Upper lobe of right lung (tissue), 1 donor: ENCODE data around the gene PPP1R12A. TPM values are rescaled to one million over a fixed set of nuclear protein-coding genes. Genes with fewer than 3 reads are reported as not detected.
"Not testable (repeated sequence)": the region's sequence is repeated elsewhere in the genome, so short reads cannot be mapped to it uniquely, and the experiment has no call there.

Experiments used
- ATAC-seq: fragments of 200-7000 bp; cut with Tn5 transposase; one replicate; pipeline ENCODE4 v1.9.1; 2020; ENCODE audit warnings: mild to moderate bottlenecking, moderate library complexity
- DNase-seq: peaks from one replicate; pipeline ENCODE4 v3.0.0-alpha.2; 2020
- H3K27ac ChIP-seq: fragments of 200-600 bp; one replicate; pipeline ENCODE4 v1.8.0; 2022
- H3K27me3 ChIP-seq: fragments of 200-600 bp; one replicate; pipeline ENCODE4 v1.8.0; 2022; ENCODE audit warnings: mild to moderate bottlenecking
- H3K36me3 ChIP-seq: fragments of 200-600 bp; one replicate; pipeline ENCODE4 v1.8.0; 2022
- H3K4me1 ChIP-seq: fragments of 200-600 bp; one replicate; pipeline ENCODE4 v1.8.0; 2022
- H3K4me3 ChIP-seq: fragments of 200-600 bp; one replicate; pipeline ENCODE4 v1.8.0; 2022; ENCODE audit warnings: mild to moderate bottlenecking
- H3K9me3 ChIP-seq: fragments of 200-600 bp; one replicate; pipeline ENCODE4 v1.8.0; 2022
- intact Hi-C: fragments of 100-400 bp; cut with DNase I; formaldehyde crosslinking; loops from one replicate; pipeline ENCODE4 v1.11.0; 2022
- total RNA-seq: library from RNA; stranded (reverse); fragmentation: NEBNext Ultra II Directional; extraction: Animal tissue kit (Norgen Biotek cat#: 25700); gene quantifications from one replicate; pipeline ENCODE4 v1.2.1, GENCODE V29; 2021
- TF ChIP-seq, protein P1 (sequence below): fragments of 200-600 bp; IDR thresholded peaks from one replicate; pipeline ENCODE4 v1.8.0; 2022; ENCODE audit warnings: antibody characterized with exemption
- donor health status: DM: no; HTN: yes; CAD: no; lungs with severe emphysema.

PPP1R12A gene
- total RNA-seq, 1 donor from 2014 or later, result 80.4 TPM

DNA sequence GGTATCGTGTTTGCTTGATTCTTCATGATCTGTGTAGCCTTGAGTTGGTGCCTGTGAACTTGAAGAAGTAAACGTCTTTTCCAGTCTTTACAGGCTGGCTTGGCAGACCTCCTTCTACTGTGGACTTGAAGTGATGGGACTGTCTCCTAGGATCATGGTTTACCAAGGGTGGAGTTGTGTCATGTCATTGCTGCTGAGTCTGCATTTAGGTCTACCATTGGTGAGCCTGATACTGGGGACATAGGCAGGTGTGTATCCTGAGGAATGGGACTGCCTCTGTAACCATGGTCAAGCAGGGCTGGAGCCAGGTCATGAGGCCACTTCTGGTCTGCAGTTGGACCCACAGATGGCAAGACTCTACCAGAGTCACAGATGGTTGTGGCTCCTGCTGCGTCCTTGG lies 20.7 kb upstream of the PPP1R12A start:
- Histone ChIP-seq H3K27me3 (no peaks in the 10 kb centered on the region), H3K4me1 (no peaks in the 10 kb centered on the region), H3K9me3 (no peaks in the 10 kb centered on the region), H3K36me3 (no peaks in the 10 kb centered on the region), H3K27ac (no peak overlapping the region), H3K4me3 (no peak overlapping the region)
- intact Hi-C loops, result no loop called here
- TF ChIP-seq, protein P1, sequence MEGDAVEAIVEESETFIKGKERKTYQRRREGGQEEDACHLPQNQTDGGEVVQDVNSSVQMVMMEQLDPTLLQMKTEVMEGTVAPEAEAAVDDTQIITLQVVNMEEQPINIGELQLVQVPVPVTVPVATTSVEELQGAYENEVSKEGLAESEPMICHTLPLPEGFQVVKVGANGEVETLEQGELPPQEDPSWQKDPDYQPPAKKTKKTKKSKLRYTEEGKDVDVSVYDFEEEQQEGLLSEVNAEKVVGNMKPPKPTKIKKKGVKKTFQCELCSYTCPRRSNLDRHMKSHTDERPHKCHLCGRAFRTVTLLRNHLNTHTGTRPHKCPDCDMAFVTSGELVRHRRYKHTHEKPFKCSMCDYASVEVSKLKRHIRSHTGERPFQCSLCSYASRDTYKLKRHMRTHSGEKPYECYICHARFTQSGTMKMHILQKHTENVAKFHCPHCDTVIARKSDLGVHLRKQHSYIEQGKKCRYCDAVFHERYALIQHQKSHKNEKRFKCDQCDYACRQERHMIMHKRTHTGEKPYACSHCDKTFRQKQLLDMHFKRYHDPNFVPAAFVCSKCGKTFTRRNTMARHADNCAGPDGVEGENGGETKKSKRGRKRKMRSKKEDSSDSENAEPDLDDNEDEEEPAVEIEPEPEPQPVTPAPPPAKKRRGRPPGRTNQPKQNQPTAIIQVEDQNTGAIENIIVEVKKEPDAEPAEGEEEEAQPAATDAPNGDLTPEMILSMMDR, result no peak
- DNase-seq (no peak), ATAC-seq (no peak)

DNA sequence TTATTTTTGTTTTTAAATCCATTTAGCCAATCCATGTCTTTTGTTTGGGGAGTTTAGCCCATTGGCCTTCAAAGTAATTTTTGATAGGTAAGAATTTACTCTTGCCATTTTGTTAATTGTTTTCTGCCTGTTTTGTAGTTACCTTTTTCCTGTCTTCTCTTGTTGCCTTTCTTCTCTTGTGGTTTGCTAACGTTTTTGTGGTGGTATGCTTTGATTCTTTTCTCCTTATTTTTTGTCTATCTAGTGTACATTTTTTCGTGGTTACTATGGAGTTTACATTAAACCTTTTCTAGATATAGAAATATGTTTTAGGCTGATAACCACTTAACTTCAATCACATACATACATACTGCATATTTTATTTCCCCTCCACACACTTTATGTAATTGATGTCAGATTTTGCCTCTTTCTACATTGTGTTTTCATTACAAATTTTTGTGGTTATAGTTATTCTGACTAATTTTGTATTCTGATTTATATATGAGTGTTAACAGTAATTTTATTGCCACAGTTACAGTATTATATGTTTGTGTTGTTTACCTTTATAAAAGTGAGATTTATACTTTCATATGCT lies 19.2 kb upstream of the PPP1R12A start:
- H3K27me3 ChIP-seq, result no peaks in the 10 kb centered on the region
- H3K4me1 ChIP-seq, result no peaks in the 10 kb centered on the region
- TF ChIP-seq, protein P1, result no peak
- H3K4me3 ChIP-seq, result no peak overlapping the region
- no peak overlapping the region for H3K27ac ChIP-seq
- DNase-seq (no peak), ATAC-seq (no peak)
- no peaks in the 10 kb centered on the region for H3K36me3 ChIP-seq
- H3K9me3 ChIP-seq, result no peaks in the 10 kb centered on the region
- intact Hi-C loops, result no loop called here

DNA sequence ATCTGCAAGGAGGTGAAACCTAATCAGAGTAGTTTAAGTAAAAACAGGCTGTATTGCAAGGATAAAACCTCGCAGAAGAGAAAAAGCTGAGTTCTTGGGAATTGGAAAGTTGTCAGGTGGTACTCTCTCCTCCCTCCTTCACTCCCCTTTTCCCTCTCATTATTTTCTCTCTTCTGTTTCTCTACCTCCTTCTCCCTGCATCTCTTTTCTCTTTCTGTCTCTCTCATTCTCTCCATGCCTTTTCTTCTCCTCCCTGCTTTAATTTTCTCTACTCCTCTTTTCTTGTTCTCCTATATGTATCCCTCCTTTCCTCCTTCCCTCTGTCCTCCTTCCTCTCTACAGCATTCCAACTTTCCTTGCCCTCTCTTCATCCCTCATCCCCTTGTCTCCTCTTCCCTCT lies 14.2 kb upstream of the PPP1R12A start:
- TF ChIP-seq, protein P1, result no peak
- Histone ChIP-seq H3K27ac (no peak overlapping the region), H3K4me1 (no peaks in the 10 kb centered on the region), H3K4me3 (no peak overlapping the region), H3K36me3 (no peaks in the 10 kb centered on the region), H3K27me3 (no peaks in the 10 kb centered on the region), H3K9me3 (no peaks in the 10 kb centered on the region)
- ATAC-seq, result no peak
- intact Hi-C loops, result no loop called here
- DNase-seq, result no peak

DNA sequence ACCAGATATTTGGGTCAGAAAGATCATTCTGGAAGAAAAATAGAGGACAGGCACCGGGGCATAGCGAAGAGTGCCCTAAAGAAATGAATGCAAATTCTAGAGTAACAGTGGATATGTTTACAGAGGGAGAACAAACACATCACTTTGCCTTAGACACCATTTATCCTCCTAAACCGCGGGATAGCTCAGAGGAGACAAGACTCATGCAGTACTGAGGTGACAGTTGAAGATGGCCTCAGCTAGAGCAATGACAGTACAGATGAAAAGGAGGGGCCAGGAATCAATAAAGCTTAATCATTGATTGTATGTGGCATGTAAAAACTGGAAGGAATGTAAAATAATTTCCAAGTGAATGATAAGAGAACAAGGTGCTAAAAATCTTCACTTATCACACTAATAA lies 10.5 kb upstream of the PPP1R12A start:
- Histone ChIP-seq H3K4me1 (no peaks in the 10 kb centered on the region), H3K4me3 (no peak overlapping the region), H3K27me3 (no peaks in the 10 kb centered on the region), H3K27ac (no peak overlapping the region), H3K9me3 (no peaks in the 10 kb centered on the region), H3K36me3 (no peaks in the 10 kb centered on the region)
- intact Hi-C loops, result no loop called here
- TF ChIP-seq, protein P1, result no peak
- DNase-seq (no peak), ATAC-seq (no peak)

DNA sequence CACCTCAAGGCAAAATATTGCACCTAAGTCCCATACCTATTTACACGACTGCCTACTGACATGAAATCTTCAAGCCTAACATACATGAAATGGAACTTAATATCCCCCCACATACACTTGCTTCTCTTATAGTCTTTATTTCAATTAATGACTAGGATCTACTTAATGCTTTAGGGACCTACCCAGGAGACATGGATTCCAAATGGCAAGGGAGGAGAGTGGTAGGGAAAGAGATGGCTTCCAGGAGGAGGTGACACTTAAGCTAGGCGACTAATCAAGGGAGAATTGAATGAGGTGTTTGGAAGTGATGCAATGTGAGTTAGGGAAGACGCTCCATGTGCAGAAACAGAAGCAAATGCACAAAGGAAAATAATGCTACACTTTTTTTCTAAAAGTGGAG lies 9.7 kb upstream of the PPP1R12A start:
- no peak overlapping the region for H3K27ac ChIP-seq

DNA sequence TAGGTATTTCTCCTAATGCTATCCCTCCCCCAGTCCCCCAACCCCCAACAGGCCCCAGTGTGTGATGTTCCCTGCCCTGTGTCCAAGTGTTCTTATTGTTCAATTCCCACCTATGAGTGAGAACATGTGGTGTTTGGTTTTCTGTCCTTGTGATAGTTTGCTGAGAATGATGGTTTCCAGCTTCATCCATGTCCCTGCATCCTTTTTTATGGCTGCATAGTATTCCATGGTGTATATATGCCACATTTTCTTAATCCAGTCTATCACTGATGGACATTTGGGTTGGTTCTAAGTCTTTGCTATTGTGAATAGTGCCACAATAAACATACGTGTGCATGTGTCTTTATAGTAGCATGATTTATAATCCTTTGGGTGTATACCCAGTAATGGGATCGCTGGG lies 7.9 kb upstream of the PPP1R12A start:
- H3K4me3 ChIP-seq, intact Hi-C loops, H3K9me3 ChIP-seq, H3K27ac ChIP-seq, H3K27me3 ChIP-seq, DNase-seq, ATAC-seq, H3K36me3 ChIP-seq, H3K4me1 ChIP-seq: not testable (repeated sequence)

More for the DNA sequence above, 9.7 kb upstream of the PPP1R12A start:
- no peaks in the 10 kb centered on the region for H3K27me3 ChIP-seq
- H3K9me3 ChIP-seq, result no peaks in the 10 kb centered on the region
- no peak for ATAC-seq
- DNase-seq, result no peak
- TF ChIP-seq, protein P1, result no peak
- intact Hi-C loops, result no loop called here
- no peaks in the 10 kb centered on the region for H3K4me1 ChIP-seq
- H3K36me3 ChIP-seq, result no peaks in the 10 kb centered on the region
- no peak overlapping the region for H3K4me3 ChIP-seq
